Progenitor cell of endocrine pancreas (in vitro differentiated cells): ENCODE results near the gene XPA. TPM values are rescaled to one million over a fixed set of nuclear protein-coding genes. Genes with fewer than 3 reads are reported as not detected.
A peak's percentile ranks its signal among the peaks of the same experiment; 100 is the strongest.

Experiments
- DNase-seq: peaks from one replicate; pipeline ENCODE4 v3.0.0; 2021; ENCODE audit warnings: low spot score; ENCODE audit not compliant: unreplicated experiment
- H3K27ac Mint-ChIP-seq: 2 replicates; pipeline ENCODE4 v1.8.0; 2021; ENCODE audit warnings: mild to moderate bottlenecking, moderate library complexity, mixed read lengths
- H3K27me3 Mint-ChIP-seq: 2 replicates; pipeline ENCODE4 v1.8.0; 2021; ENCODE audit warnings: mixed read lengths
- H3K36me3 Mint-ChIP-seq: 2 replicates; pipeline ENCODE4 v1.8.0; 2022; ENCODE audit warnings: mixed read lengths; ENCODE audit not compliant: insufficient read depth
- H3K4me1 Mint-ChIP-seq: 2 replicates; pipeline ENCODE4 v1.8.0; 2021; ENCODE audit warnings: low read depth, mixed read lengths
- H3K4me3 Mint-ChIP-seq: 2 replicates; pipeline ENCODE4 v1.8.0; 2021; ENCODE audit warnings: low read depth, mild to moderate bottlenecking, moderate library complexity, mixed read lengths
- H3K9me3 Mint-ChIP-seq: 2 replicates; pipeline ENCODE4 v1.8.0; 2021; ENCODE audit warnings: low read depth, mixed read lengths
- total RNA-seq: library from RNA; stranded (reverse); gene quantifications from 2 replicates; pipeline ENCODE4 v1.2.1, GENCODE V29; 2021
- TF ChIP-seq, protein P1 (sequence below): fragments of 200-600 bp; sonication (generic); IDR thresholded peaks from one replicate; pipeline ENCODE4 v1.5.0; 2021; ENCODE audit warnings: antibody characterized with exemption, mild to moderate bottlenecking; ENCODE audit not compliant: unreplicated experiment

The XPA gene
- total RNA-seq, 1 donor from 2014 or later, result 16.4 TPM

DNA sequence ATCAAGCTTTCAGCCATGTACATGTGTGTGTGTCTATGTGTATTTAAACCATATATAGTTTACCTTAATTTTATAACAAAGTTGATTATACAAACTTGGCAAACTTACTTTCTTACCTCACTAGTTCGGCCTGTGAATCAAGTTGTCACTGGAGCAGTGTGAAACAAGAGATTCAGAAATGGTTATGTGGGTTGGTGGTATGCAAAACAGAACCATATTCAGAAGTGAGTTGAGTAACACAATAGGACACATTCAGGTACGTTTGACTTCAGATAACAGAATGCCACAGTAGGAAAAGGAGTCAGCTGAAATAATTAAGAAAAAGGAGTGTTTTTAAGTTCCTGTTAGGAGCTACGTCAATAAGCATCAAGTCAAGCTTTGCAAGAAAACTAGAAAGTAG lies 21.5 kb downstream of the XPA start:
- Mint-ChIP-seq H3K27ac (peak overlapping the region; percentile 13), H3K4me1 (peaks cover 1% of the 10 kb centered on the region), H3K9me3 (no peaks in the 10 kb centered on the region), H3K27me3 (no peaks in the 10 kb centered on the region), H3K4me3 (no peak overlapping the region), H3K36me3 (peaks cover 22% of the 10 kb centered on the region)
- no peak for DNase-seq
- TF ChIP-seq, protein P1, sequence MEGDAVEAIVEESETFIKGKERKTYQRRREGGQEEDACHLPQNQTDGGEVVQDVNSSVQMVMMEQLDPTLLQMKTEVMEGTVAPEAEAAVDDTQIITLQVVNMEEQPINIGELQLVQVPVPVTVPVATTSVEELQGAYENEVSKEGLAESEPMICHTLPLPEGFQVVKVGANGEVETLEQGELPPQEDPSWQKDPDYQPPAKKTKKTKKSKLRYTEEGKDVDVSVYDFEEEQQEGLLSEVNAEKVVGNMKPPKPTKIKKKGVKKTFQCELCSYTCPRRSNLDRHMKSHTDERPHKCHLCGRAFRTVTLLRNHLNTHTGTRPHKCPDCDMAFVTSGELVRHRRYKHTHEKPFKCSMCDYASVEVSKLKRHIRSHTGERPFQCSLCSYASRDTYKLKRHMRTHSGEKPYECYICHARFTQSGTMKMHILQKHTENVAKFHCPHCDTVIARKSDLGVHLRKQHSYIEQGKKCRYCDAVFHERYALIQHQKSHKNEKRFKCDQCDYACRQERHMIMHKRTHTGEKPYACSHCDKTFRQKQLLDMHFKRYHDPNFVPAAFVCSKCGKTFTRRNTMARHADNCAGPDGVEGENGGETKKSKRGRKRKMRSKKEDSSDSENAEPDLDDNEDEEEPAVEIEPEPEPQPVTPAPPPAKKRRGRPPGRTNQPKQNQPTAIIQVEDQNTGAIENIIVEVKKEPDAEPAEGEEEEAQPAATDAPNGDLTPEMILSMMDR, result no peak

DNA sequence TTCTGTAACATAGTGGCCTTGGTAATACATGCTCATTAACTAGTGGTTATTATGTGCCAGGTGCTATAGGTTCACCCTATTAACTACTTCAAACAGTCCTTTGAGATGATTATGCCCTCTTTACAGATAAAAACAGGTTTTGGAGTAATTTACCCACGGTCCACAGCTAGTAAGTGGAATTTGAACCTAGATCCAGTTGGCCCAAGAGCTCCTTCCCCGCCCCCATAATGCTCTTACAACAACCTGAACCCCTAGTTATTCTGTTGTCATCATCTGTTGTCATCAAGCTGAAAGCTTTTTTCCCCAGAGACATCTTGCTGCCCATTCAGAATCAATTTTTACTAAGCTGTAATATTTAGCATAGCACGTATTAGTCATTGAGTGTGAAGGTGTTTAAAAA lies 23.2 kb downstream of the XPA start:
- H3K9me3 Mint-ChIP-seq, result no peaks in the 10 kb centered on the region
- TF ChIP-seq, protein P1, result no peak
- peaks cover 23% of the 10 kb centered on the region for H3K36me3 Mint-ChIP-seq
- H3K27ac Mint-ChIP-seq, result no peak overlapping the region
- H3K27me3 Mint-ChIP-seq, result no peaks in the 10 kb centered on the region
- peaks cover 1% of the 10 kb centered on the region for H3K4me1 Mint-ChIP-seq
- H3K4me3 Mint-ChIP-seq, result no peak overlapping the region
- DNase-seq, result no peak

GRCh38 chr9:97672403-97672802 lies 24.7 kb downstream of the XPA start:
- Mint-ChIP-seq H3K27me3 (no peaks in the 10 kb centered on the region), H3K27ac (no peak overlapping the region)

DNA sequence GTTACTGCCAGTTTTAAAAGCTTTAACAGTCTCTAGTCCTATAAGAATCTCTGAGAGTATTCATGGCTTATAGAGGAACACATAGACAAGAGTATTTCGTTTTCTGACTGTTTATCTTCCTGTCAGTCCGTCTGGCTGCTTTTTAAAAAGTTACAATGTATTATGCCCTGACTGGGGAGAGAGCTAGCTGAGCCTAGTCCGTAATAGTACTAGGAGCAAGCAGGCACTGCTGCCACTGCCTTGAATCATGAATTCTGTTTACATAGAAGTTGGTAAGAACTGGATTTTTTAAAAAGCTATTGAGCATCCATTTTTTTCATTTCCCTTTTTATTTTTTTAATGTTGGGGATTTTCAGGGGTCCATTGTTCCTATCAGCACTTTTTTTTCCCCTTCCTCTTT lies 26.6 kb downstream of the XPA start:
- Mint-ChIP-seq H3K4me3 (no peak overlapping the region), H3K4me1 (no peaks in the 10 kb centered on the region), H3K36me3 (peaks cover 22% of the 10 kb centered on the region), H3K27ac (peak overlapping the region; percentile 38), H3K9me3 (no peaks in the 10 kb centered on the region), H3K27me3 (no peaks in the 10 kb centered on the region)
- TF ChIP-seq, protein P1, result no peak
- no peak for DNase-seq

More at GRCh38 chr9:97672403-97672802, 24.7 kb downstream of the XPA start:
- Mint-ChIP-seq H3K9me3 (no peaks in the 10 kb centered on the region), H3K4me3 (no peak overlapping the region), H3K4me1 (peaks cover 1% of the 10 kb centered on the region), H3K36me3 (peaks cover 23% of the 10 kb centered on the region)
- no peak for DNase-seq
- TF ChIP-seq, protein P1, result no peak

DNA sequence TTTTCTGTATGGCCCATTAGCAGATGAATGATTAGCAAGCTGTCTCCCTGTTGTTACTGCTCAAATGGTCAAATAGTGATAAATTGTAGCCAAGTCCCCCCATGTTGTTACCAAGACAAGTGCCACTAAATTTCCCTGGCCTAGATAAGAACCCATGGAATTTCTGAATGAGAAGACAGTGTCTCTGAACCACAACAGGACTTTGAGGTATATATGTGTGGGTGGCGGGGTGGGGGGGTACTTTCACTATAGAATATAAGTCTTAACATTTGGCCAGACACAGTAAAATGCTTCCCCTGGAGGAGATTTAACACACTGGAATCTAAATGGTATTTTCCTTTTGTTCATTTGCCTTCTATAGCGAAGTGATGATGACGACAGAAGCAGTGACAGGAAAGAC lies 28.7 kb downstream of the XPA start:
- Mint-ChIP-seq H3K4me3 (no peak overlapping the region), H3K36me3 (peaks cover 23% of the 10 kb centered on the region), H3K9me3 (no peaks in the 10 kb centered on the region), H3K27ac (no peak overlapping the region), H3K4me1 (no peaks in the 10 kb centered on the region), H3K27me3 (no peaks in the 10 kb centered on the region)
- TF ChIP-seq, protein P1, result no peak
- DNase-seq, result no peak
